LNCAP (cell line): ENCODE measurements around the gene MYCN.

Experiments used
- CTCF ChIP-seq: fragments of 450-650 bp; IDR thresholded peaks from 2 replicates; pipeline ENCODE4 v1.5.1; 2017; ENCODE audit warnings: mild to moderate bottlenecking

MYCN gene

GRCh38 chr2:15941481-15941850 is 1.1 kb downstream of the MYCN start:
- no peak for TF ChIP-seq CTCF

- no peak for TF ChIP-seq CTCF
Observed at GRCh38 chr2:15941871-15942710, 1.7 kb downstream of the MYCN start.

GRCh38 chr2:15942711-15943345 is 2.5 kb downstream of the MYCN start:
- no peak for TF ChIP-seq CTCF

GRCh38 chr2:15943378-15944280 is 3.3 kb downstream of the MYCN start:
- TF ChIP-seq CTCF = peak; percentile 28; the same call in 1 of the 2 replicates

- no peak for TF ChIP-seq CTCF
Observed at GRCh38 chr2:15944325-15945017, 4.1 kb downstream of the MYCN start.

GRCh38 chr2:15945909-15946705 is 5.8 kb downstream of the MYCN start:
- TF ChIP-seq CTCF = no peak
